Body of pancreas (tissue), 4 donors: ENCODE measurements around the gene TCF7.

Experiments
- CTCF ChIP-seq, 7 experiments: fragments of 450-650 bp in 4 of 7; fragments of 200-600 bp in 3 of 7; sonication (generic) in 3 of 7; IDR thresholded peaks; one replicate each; pipeline ENCODE4 v1.5.1; 2016 to 2019; ENCODE audit warnings: antibody characterized with exemption in 7 of 7
- POLR2A ChIP-seq, 3 donors: fragments of 450-650 bp; IDR thresholded peaks; one replicate each; pipeline ENCODE4 v1.6.1; 2016; ENCODE audit warnings: antibody characterized with exemption in 3 of 3, mild to moderate bottlenecking in 2 of 3

DNA sequence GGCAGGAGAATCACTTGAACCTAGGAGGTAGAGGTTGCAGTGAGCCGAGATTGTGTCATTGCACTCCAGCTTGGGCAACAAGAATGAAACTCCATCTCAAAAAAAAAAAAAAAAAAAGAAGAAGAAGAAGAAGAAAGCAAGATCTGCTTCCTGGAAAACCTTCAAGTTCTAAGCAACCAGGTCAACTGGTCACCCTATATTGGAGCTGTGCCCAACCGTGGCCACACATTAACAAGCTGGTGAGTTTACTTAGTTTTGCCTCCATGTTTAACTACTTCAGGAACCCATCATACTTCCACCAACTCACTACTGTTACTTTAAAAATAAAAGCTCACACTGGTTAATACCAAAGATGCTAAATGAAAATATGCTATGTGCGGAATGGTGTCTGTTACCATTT is 74.5 kb downstream of the TCF7 start:
- TF ChIP-seq CTCF (IDR thresholded peaks at IDR 0.05): no peak
- no peak for TF ChIP-seq POLR2A (IDR thresholded peaks at IDR 0.05)
